Sigmoid colon (tissue), 7 donors: ENCODE measurements around the gene MIOX. TPM values are rescaled to one million over a fixed set of nuclear protein-coding genes. Genes with fewer than 3 reads are reported as not detected.

Experiments used
- DNase-seq: peaks from one replicate; pipeline ENCODE4 v3.0.0-alpha.2; 2019
- H3K27ac ChIP-seq, 4 donors: fragments of 200-600 bp; sonication (generic); one replicate each; pipeline ENCODE4 v1.5.1; 2016 to 2019; ENCODE audit warnings: mild to moderate bottlenecking in 1 of 4
- H3K27me3 ChIP-seq, 3 donors: fragments of 200-600 bp; sonication (generic); one replicate each; pipeline ENCODE4 v1.5.1; 2019; ENCODE audit warnings: mild to moderate bottlenecking in 1 of 3
- H3K36me3 ChIP-seq, 4 donors: fragments of 200-600 bp; sonication (generic); one replicate each; pipeline ENCODE4 v1.5.1; 2016 to 2019
- H3K4me1 ChIP-seq, 4 donors: fragments of 200-600 bp; sonication (generic); one replicate each; pipeline ENCODE4 v1.5.1; 2017 to 2019
- H3K4me3 ChIP-seq, 4 donors: fragments of 200-600 bp; sonication (generic); one replicate each; pipeline ENCODE4 v1.5.1; 2017 to 2019; ENCODE audit warnings: mild to moderate bottlenecking in 2 of 4, moderate library complexity in 1 of 4
- H3K9me3 ChIP-seq, 4 donors: fragments of 200-600 bp in 3 of 4; sonication (generic) in 3 of 4; one replicate each; pipeline versions ENCODE4 v1.5.1 to v1.6.1; 2013 to 2019
- EP300 ChIP-seq, 4 donors: sonication (generic); formaldehyde crosslinking; IDR thresholded peaks; one replicate each; pipeline ENCODE4 v1.6.1; 2017; ENCODE audit warnings: antibody characterized with exemption in 4 of 4
- POLR2A ChIP-seq, 2 donors: fragments of 450-650 bp; IDR thresholded peaks; one replicate each; pipeline ENCODE4 v1.6.1; 2016; ENCODE audit warnings: antibody characterized with exemption in 2 of 2, mild to moderate bottlenecking in 2 of 2, moderate library complexity in 2 of 2
- POLR2AphosphoS5 ChIP-seq, 4 donors: sonication (generic); formaldehyde crosslinking; IDR thresholded peaks; one replicate each; pipeline ENCODE4 v1.6.1; 2017; ENCODE audit warnings: antibody characterized with exemption in 4 of 4
- WGBS, 2 donors: extraction: QIAGEN DNeasy Blood & Tissue Kit; methylation state at CpG; one replicate each; pipeline ENCODE4 v1.1.7; 2013; 5-methylcytosine and 5-hydroxymethylcytosine counted together
- intact Hi-C: fragments of 100-400 bp; cut with DNase I; formaldehyde crosslinking; loops from one replicate; pipeline ENCODE4 v1.15.1; 2023
- polyA plus RNA-seq, 3 donors: library from polyadenylated mRNA; stranded (reverse); fragments of 200-250 nt; gene quantifications; one replicate each; pipeline ENCODE4 v1.2.3, GENCODE V29; 2013
- total RNA-seq, 4 donors: library from RNA; depleted of rRNA; stranded (reverse); fragments of >200 nt; gene quantifications; one replicate each; pipeline ENCODE4 v1.1.0, GENCODE V29; 2016
- TF ChIP-seq, protein P1 (sequence below), 4 experiments: fragments of 450-650 bp in 3 of 4; fragments of 200-600 bp in 1 of 4; IDR thresholded peaks; one replicate each; pipeline ENCODE4 v1.5.1; 2016 to 2019; ENCODE audit warnings: antibody characterized with exemption in 4 of 4, mild to moderate bottlenecking in 3 of 4, moderate library complexity in 2 of 4
- donor health status: healthy with polysubstance abuse.
- donor health status: Bipolar disorder and iron deficiency.
- donor health status: healthy.

Gene MIOX
- total and polyA plus RNA-seq, 7 donors = 0.20 TPM; not detected in 6

- peaks cover 67 to 100% (median 94%) of the 10 kb centered on the region in 4 donors for H3K36me3 ChIP-seq
- intact Hi-C loops = no loop called here
Observed at GRCh38 chr22:50461536-50461935, 25.1 kb upstream of the MIOX start.

GRCh38 chr22:50461979-50462540 is 24.6 kb upstream of the MIOX start:
- no peak for DNase-seq
- intact Hi-C loops = no loop called here
- WGBS, 2 donors = 94 to 96% methylated on average over 30 of the region's 30 CpGs
- no peak for TF ChIP-seq EP300 (IDR thresholded peaks at IDR 0.05)
- TF ChIP-seq POLR2AphosphoS5 (IDR thresholded peaks at IDR 0.05) = no peak
- no peak for TF ChIP-seq POLR2A (IDR thresholded peaks at IDR 0.05)
- TF ChIP-seq, protein P1, sequence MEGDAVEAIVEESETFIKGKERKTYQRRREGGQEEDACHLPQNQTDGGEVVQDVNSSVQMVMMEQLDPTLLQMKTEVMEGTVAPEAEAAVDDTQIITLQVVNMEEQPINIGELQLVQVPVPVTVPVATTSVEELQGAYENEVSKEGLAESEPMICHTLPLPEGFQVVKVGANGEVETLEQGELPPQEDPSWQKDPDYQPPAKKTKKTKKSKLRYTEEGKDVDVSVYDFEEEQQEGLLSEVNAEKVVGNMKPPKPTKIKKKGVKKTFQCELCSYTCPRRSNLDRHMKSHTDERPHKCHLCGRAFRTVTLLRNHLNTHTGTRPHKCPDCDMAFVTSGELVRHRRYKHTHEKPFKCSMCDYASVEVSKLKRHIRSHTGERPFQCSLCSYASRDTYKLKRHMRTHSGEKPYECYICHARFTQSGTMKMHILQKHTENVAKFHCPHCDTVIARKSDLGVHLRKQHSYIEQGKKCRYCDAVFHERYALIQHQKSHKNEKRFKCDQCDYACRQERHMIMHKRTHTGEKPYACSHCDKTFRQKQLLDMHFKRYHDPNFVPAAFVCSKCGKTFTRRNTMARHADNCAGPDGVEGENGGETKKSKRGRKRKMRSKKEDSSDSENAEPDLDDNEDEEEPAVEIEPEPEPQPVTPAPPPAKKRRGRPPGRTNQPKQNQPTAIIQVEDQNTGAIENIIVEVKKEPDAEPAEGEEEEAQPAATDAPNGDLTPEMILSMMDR (IDR thresholded peaks at IDR 0.05) = no peak
- Histone ChIP-seq H3K27me3 (no peaks in the 10 kb centered on the region), H3K27ac (no peak overlapping the region), H3K9me3 (no peaks in the 10 kb centered on the region), H3K4me1 (no peaks in the 10 kb centered on the region), H3K4me3 (no peak overlapping the region), H3K36me3 (peaks cover 72 to 100% (median 95%) of the 10 kb centered on the region in 4 donors)

More at GRCh38 chr22:50461536-50461935, 25.1 kb upstream of the MIOX start:
- no peak overlapping the region for H3K4me3 ChIP-seq
- no peaks in the 10 kb centered on the region for H3K27me3 ChIP-seq
- H3K9me3 ChIP-seq = no peaks in the 10 kb centered on the region
- H3K4me1 ChIP-seq = no peaks in the 10 kb centered on the region
- no peak for DNase-seq
- H3K27ac ChIP-seq = no peak overlapping the region
- TF ChIP-seq, protein P1 (IDR thresholded peaks at IDR 0.05) = no peak
- TF ChIP-seq EP300 (IDR thresholded peaks at IDR 0.05) (no peak), POLR2A (IDR thresholded peaks at IDR 0.05) (no peak), POLR2AphosphoS5 (IDR thresholded peaks at IDR 0.05) (no peak)
- 93 to 94% methylated on average over 26 of the region's 26 CpGs for WGBS, 2 donors

DNA sequence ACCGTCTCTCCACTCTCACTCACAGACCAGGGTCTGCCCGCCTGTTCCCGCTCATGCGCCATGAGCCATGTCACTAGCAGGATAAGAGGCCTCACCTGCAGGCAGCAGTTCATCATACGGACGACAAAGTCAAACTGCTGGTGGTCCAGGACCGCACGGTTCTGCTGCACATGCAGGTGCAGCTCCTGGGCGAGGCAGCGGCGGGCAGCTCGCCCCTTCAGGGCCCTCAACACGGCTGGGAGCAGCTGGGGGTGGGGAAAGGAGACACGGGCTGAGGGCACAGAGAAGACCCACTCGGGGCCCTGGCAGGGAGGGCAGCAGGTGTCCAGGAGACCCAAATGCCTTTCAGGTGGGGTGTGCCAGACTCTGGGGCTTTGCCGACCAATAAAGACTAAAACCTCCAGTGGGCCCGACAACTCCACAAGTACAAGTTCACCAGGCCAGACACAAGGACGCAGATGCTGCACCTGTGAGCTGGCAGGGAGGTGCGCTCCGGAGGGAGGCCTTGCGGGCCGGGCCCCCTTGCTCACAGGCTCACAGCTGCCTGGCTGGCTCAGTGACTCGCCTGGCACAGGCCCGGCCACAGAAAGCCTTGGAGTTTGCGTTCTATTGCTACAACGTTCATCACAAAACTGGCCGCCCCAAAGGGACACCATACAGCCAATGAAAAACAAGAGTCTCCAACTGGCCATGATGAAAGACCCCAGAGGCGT is 23.3 kb upstream of the MIOX start:
- intact Hi-C loops = no loop called here
- Histone ChIP-seq H3K27ac (no peak overlapping the region), H3K4me1 (no peaks in the 10 kb centered on the region), H3K4me3 (no peak overlapping the region), H3K36me3 (peaks cover 78 to 96% (median 94%) of the 10 kb centered on the region in 4 donors), H3K27me3 (no peaks in the 10 kb centered on the region), H3K9me3 (no peaks in the 10 kb centered on the region)
- 92 to 95% methylated on average over 28 of the region's 28 CpGs for WGBS, 2 donors
- TF ChIP-seq EP300 (IDR thresholded peaks at IDR 0.05) (no peak), POLR2A (IDR thresholded peaks at IDR 0.05) (no peak), POLR2AphosphoS5 (IDR thresholded peaks at IDR 0.05) (no peak)
- TF ChIP-seq, protein P1 (IDR thresholded peaks at IDR 0.05) = no peak
- no peak for DNase-seq

DNA sequence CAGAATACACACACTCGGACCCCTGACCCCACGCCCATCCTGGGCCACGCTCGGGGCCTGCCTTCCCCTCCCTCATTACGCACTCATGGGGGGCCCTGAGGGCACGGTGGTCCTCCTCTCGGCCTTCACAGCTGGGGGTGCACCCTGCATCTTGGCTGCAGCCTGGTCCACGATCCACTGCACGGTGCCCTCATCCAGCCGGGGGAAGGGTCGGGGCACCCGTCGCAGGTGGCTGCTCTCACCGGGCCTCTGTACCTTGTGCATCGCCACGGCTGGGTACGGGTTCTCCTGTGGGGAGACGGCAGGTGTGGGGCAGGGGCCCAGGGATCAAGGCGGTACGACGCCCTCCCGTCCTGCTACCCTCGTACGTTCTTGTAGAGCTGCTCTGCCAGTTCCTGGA is 22.2 kb upstream of the MIOX start:
- H3K4me3 ChIP-seq = no peak overlapping the region
- H3K27me3 ChIP-seq = no peaks in the 10 kb centered on the region
- peaks cover 0 to 7% (median 5%) of the 10 kb centered on the region in 4 donors for H3K4me1 ChIP-seq
- peaks cover 73 to 85% (median 84%) of the 10 kb centered on the region in 4 donors for H3K36me3 ChIP-seq
- no peaks in the 10 kb centered on the region for H3K9me3 ChIP-seq
- WGBS, 2 donors = 92 to 93% methylated on average over 24 of the region's 24 CpGs
- intact Hi-C loops = no loop called here
- TF ChIP-seq, protein P1 (IDR thresholded peaks at IDR 0.05) = no peak
- TF ChIP-seq POLR2AphosphoS5 (IDR thresholded peaks at IDR 0.05) (no peak), EP300 (IDR thresholded peaks at IDR 0.05) (no peak), POLR2A (IDR thresholded peaks at IDR 0.05) (no peak)
- no peak for DNase-seq
- no peak overlapping the region for H3K27ac ChIP-seq
